GM12864 (cell line): ENCODE measurements around the gene TUBB8.
A peak's percentile ranks its signal among the peaks of the same experiment; 100 is the strongest.
"Not testable (repeated sequence)": the region's sequence is repeated elsewhere in the genome, so short reads cannot be mapped to it uniquely, and the experiment has no call there.

Source experiments
- DNase-seq: peaks from one replicate; pipeline ENCODE4 v3.0.0-alpha.2; 2011; ENCODE audit warnings: low read depth
- H3K4me3 ChIP-seq: 2 replicates; pipeline ENCODE4 v1.5.1; 2011; ENCODE audit warnings: mild to moderate bottlenecking, low read depth, low read length, control low read depth
- CTCF ChIP-seq: IDR thresholded peaks from 2 replicates; pipeline ENCODE4 v1.5.1; 2011; ENCODE audit warnings: low read depth, mild to moderate bottlenecking, moderate library complexity, low read length, control low read depth, inconsistent platforms; ENCODE audit errors: missing control alignments

The TUBB8 gene

GRCh38 chr10:80477-81105 is 31.5 kb upstream of the TUBB8 start:
- DNase-seq, result no peak
- no peak overlapping the region for H3K4me3 ChIP-seq
- TF ChIP-seq CTCF, result no peak

- DNase-seq, result no peak
- TF ChIP-seq CTCF, result no peak
- H3K4me3 ChIP-seq, result no peak overlapping the region
Measured at GRCh38 chr10:79532-80215, 30.6 kb upstream of the TUBB8 start.

GRCh38 chr10:78556-78955 is 29.5 kb upstream of the TUBB8 start:
- no peak for DNase-seq
- TF ChIP-seq CTCF, result no peak
- H3K4me3 ChIP-seq, result no peak overlapping the region

GRCh38 chr10:74266-74621 is 25.1 kb upstream of the TUBB8 start:
- DNase-seq, H3K4me3 ChIP-seq: not testable (repeated sequence)

- H3K4me3 ChIP-seq, result peak overlapping the region; percentile 47
- TF ChIP-seq CTCF, result peak; percentile 60
- not testable (repeated sequence) for DNase-seq
Measured at GRCh38 chr10:73543-74265, 24.6 kb upstream of the TUBB8 start.

GRCh38 chr10:68156-68555 is 19.1 kb upstream of the TUBB8 start:
- not testable (repeated sequence) for H3K4me3 ChIP-seq, DNase-seq

- not testable (repeated sequence) for DNase-seq, H3K4me3 ChIP-seq
Measured at GRCh38 chr10:49926-50325, 830 bp upstream of the TUBB8 start.

GRCh38 chr10:47864-48263 is 1.2 kb downstream of the TUBB8 start:
- not testable (repeated sequence) for DNase-seq

GRCh38 chr10:13315-13635 is 35.8 kb downstream of the TUBB8 start:
- H3K4me3 ChIP-seq, DNase-seq: not testable (repeated sequence)

More at GRCh38 chr10:47864-48263, 1.2 kb downstream of the TUBB8 start:
- not testable (repeated sequence) for H3K4me3 ChIP-seq

- DNase-seq, H3K4me3 ChIP-seq: not testable (repeated sequence)
Measured at GRCh38 chr10:12444-13314, 36.4 kb downstream of the TUBB8 start.

GRCh38 chr10:11260-11659 is 37.8 kb downstream of the TUBB8 start:
- not testable (repeated sequence) for DNase-seq, H3K4me3 ChIP-seq

- not testable (repeated sequence) for H3K4me3 ChIP-seq, DNase-seq
Measured at GRCh38 chr10:10261-10971, 38.7 kb downstream of the TUBB8 start.
